K562 treated with DMSO at 1 percent for 12 hours (cell line): Measurements from ENCODE around the gene SLC4A3. TPM values are rescaled to one million over a fixed set of nuclear protein-coding genes. Genes with fewer than 3 reads are reported as not detected.

Experiments
- total RNA-seq: library from RNA; unstranded; fragments of 300-600 nt; gene quantifications from 2 replicates; pipeline ENCODE4 v1.2.3, GENCODE V29; 2022; ENCODE audit not compliant: insufficient read depth

Gene SLC4A3, protein sequence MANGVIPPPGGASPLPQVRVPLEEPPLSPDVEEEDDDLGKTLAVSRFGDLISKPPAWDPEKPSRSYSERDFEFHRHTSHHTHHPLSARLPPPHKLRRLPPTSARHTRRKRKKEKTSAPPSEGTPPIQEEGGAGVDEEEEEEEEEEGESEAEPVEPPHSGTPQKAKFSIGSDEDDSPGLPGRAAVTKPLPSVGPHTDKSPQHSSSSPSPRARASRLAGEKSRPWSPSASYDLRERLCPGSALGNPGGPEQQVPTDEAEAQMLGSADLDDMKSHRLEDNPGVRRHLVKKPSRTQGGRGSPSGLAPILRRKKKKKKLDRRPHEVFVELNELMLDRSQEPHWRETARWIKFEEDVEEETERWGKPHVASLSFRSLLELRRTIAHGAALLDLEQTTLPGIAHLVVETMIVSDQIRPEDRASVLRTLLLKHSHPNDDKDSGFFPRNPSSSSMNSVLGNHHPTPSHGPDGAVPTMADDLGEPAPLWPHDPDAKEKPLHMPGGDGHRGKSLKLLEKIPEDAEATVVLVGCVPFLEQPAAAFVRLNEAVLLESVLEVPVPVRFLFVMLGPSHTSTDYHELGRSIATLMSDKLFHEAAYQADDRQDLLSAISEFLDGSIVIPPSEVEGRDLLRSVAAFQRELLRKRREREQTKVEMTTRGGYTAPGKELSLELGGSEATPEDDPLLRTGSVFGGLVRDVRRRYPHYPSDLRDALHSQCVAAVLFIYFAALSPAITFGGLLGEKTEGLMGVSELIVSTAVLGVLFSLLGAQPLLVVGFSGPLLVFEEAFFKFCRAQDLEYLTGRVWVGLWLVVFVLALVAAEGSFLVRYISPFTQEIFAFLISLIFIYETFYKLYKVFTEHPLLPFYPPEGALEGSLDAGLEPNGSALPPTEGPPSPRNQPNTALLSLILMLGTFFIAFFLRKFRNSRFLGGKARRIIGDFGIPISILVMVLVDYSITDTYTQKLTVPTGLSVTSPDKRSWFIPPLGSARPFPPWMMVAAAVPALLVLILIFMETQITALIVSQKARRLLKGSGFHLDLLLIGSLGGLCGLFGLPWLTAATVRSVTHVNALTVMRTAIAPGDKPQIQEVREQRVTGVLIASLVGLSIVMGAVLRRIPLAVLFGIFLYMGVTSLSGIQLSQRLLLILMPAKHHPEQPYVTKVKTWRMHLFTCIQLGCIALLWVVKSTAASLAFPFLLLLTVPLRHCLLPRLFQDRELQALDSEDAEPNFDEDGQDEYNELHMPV
- not detected in 2 replicates for total RNA-seq

GRCh38 chr2:219627103-219628100, at the start of gene SLC4A3:
TSS of gene SLC4A3 (plus strand) at chr2:219627630. CDS start at chr2:219627993, 363 bp downstream.

DNA sequence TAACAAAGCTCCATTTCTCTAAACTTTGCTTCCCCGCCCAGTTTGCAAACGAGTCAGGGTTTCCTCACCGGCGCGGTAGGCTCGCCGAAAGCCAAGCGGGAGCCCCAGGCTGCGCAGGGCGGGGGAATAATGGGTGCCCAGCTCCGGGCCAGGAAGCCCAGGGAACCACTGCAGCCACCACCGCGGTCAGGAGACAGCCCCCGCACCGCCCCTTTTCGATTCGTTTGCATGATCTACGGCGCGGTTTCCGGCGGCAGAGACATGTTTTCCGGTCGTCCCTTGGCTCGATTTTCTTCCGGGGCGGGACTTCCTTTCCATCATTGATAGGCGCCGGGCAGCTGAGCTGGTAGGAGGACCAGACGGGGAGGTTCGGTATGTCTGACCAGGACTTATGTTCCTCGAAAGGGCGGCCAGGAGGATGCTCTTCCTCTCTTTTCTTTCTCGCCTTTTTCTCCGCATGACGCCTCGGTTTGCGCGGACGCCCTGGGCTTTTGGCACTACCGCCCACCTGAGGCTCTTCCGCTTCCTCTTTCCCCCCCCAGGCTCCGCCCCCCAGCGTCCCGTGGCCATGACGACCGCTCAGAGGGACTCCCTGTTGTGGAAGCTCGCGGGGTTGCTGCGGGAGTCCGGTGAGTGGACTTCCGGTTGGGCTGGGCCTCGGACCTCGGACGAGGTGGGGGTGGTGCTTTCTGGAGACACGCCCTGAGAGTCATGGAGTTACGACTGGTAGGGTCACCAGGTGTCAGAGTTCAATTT, 29.7 kb upstream of the SLC4A3 start, which contains the start of gene STK11IP:
Gene STK11IP (plus strand): TSS at position 306 of the 756 bp plus-strand sequence. CDS start 263 bp downstream, at position 569.

Other genes with a start within 250 kb of the SLC4A3 start
- gene DNPEP, start 239.7 kb upstream of the SLC4A3 start, total RNA-seq = 51.2 and 77.3 TPM in 2 replicates
- 15.2 and 15.7 TPM in 2 replicates for gene DES, start 209.3 kb upstream of the SLC4A3 start, total RNA-seq
- 7.1 and 13.8 TPM in 2 replicates for gene SPEG, start 192.8 kb upstream of the SLC4A3 start, total RNA-seq
- gene GMPPA, start 128.7 kb upstream of the SLC4A3 start, total RNA-seq = 112 and 128 TPM in 2 replicates
- gene ASIC4, start 113.1 kb upstream of the SLC4A3 start, total RNA-seq = 4.0 and 7.0 TPM in 2 replicates
- 66.8 and 74.6 TPM in 2 replicates for gene CHPF, start 83.8 kb upstream of the SLC4A3 start, total RNA-seq
- gene TMEM198, start 83.6 kb upstream of the SLC4A3 start, total RNA-seq = 1.2 and 1.5 TPM in 2 replicates
- gene OBSL1, start 56.1 kb upstream of the SLC4A3 start, total RNA-seq = 29.2 and 37.7 TPM in 2 replicates
- 4.3 and 5.6 TPM in 2 replicates for gene INHA, start 55.3 kb upstream of the SLC4A3 start, total RNA-seq
- 6.1 and 8.7 TPM in 2 replicates for gene STK11IP, start 29.8 kb upstream of the SLC4A3 start, total RNA-seq